IMR-90 (cell line): Measurements from ENCODE around the gene ZNF280C. TPM values are rescaled to one million over a fixed set of nuclear protein-coding genes. Genes with fewer than 3 reads are reported as not detected.
"Not testable (repeated sequence)": the region's sequence is repeated elsewhere in the genome, so short reads cannot be mapped to it uniquely, and the experiment has no call there.

Source experiments
- ATAC-seq: fragments of 200-7000 bp; cut with Tn5 transposase; 2 replicates; pipeline ENCODE4 v1.9.1; 2020; ENCODE audit warnings: low read depth, mild to moderate bottlenecking, moderate library complexity
- BruUV-seq: library from RNA; stranded (reverse); fragments of 400-500 nt; replicated peaks from 2 replicates; lab custom pipeline; 2021; lab: Mats Ljungman, UMichigan
- CTCF ChIA-PET: fragments of 300-600 bp; formaldehyde crosslinking; extraction: SDS; loops from one replicate; lab custom pipeline; 2021; ENCODE audit warnings: antibody characterized with exemption; lab: Yijun Ruan, JAX
- POLR2A ChIA-PET: fragments of 300-600 bp; sonication (Branson Sonifier 250); formaldehyde crosslinking; loops from one replicate; lab custom pipeline; 2022; ENCODE audit warnings: antibody characterized with exemption; ENCODE audit not compliant: unreplicated experiment; lab: Charles Lee
- DNase-seq: peaks from one replicate; pipeline ENCODE4 v3.0.0; 2013
- H2AFZ ChIP-seq: replicated peaks from 2 replicates; pipeline ENCODE3; 2013; ENCODE audit warnings: low read length, mild to moderate bottlenecking; ENCODE audit not compliant: poor library complexity
- H2AK5ac ChIP-seq: 2 replicates; pipeline ENCODE4 v1.6.1; 2013; ENCODE audit warnings: low read depth, low read length, inconsistent platforms
- H2AK9ac ChIP-seq: replicated peaks from 2 replicates; pipeline ENCODE3; 2013; ENCODE audit warnings: mild to moderate bottlenecking, low read depth, low read length, moderate library complexity; ENCODE audit not compliant: poor library complexity
- H2BK120ac ChIP-seq: 2 replicates; pipeline ENCODE4 v1.6.1; 2013; ENCODE audit warnings: low read depth, low read length, inconsistent platforms
- H2BK15ac ChIP-seq: 3 replicates; pipeline ENCODE4 v1.6.1; 2013; ENCODE audit warnings: low read depth, low read length, inconsistent platforms
- H2BK20ac ChIP-seq: 2 replicates; pipeline ENCODE4 v1.6.1; 2013; ENCODE audit warnings: low read depth, mild to moderate bottlenecking, inconsistent platforms, low read length, moderate library complexity
- H2BK5ac ChIP-seq: 2 replicates; pipeline ENCODE4 v1.6.1; 2013; ENCODE audit warnings: mild to moderate bottlenecking, low read depth, low read length, inconsistent platforms; ENCODE audit not compliant: poor library complexity, severe bottlenecking
- H3K14ac ChIP-seq: replicated peaks from 2 replicates; pipeline ENCODE4 v1.6.1; 2013; ENCODE audit warnings: low read depth, low read length, inconsistent platforms
- H3K18ac ChIP-seq: 2 replicates; pipeline ENCODE4 v1.6.1; 2013; ENCODE audit warnings: low read depth, low read length, control low read depth
- H3K23ac ChIP-seq: 2 replicates; pipeline ENCODE4 v1.6.1; 2013; ENCODE audit warnings: low read depth, low read length, inconsistent platforms
- H3K27ac ChIP-seq: 2 replicates; pipeline ENCODE4 v1.5.1; 2013; ENCODE audit warnings: mild to moderate bottlenecking, control low read depth, low read length; ENCODE audit not compliant: insufficient read depth
- H3K27me3 ChIP-seq: 2 replicates; pipeline ENCODE4 v1.6.1; 2013; ENCODE audit warnings: low read length; ENCODE audit not compliant: control insufficient read depth, insufficient read depth
- H3K36me3 ChIP-seq: 2 replicates; pipeline ENCODE4 v1.6.1; 2013; ENCODE audit warnings: low read length, mixed read lengths; ENCODE audit not compliant: control insufficient read depth, insufficient read depth
- H3K4ac ChIP-seq: 2 replicates; pipeline ENCODE4 v1.6.1; 2013; ENCODE audit warnings: low read depth, low read length, inconsistent platforms
- H3K4me1 ChIP-seq: 2 replicates; pipeline ENCODE4 v1.6.1; 2013; ENCODE audit warnings: low read length, mixed read lengths; ENCODE audit not compliant: control insufficient read depth, insufficient read depth
- H3K4me2 ChIP-seq: 2 replicates; pipeline ENCODE4 v1.6.1; 2013; ENCODE audit warnings: low read depth, mild to moderate bottlenecking, control low read depth, low read length, moderate library complexity
- H3K4me3 ChIP-seq: 2 replicates; pipeline ENCODE4 v1.5.1; 2013; ENCODE audit warnings: low read depth, mild to moderate bottlenecking, control low read depth, low read length, moderate library complexity; ENCODE audit not compliant: insufficient read depth
- H3K56ac ChIP-seq: 2 replicates; pipeline ENCODE4 v1.6.1; 2013; ENCODE audit warnings: low read length, inconsistent platforms; ENCODE audit not compliant: insufficient read depth; ENCODE audit errors: extremely low read depth
- H3K79me1 ChIP-seq, 2 experiments: 2 replicates each; pipeline ENCODE4 v1.6.1; 2013; ENCODE audit warnings: low read length in 2 of 2, inconsistent platforms in 1 of 2, low read depth in 1 of 2
- H3K9ac ChIP-seq: 2 replicates; pipeline ENCODE4 v1.6.1; 2013; ENCODE audit warnings: low read depth, low read length, control low read depth
- H3K9me1 ChIP-seq: 2 replicates; pipeline ENCODE4 v1.6.1; 2013; ENCODE audit warnings: low read length, inconsistent platforms; ENCODE audit not compliant: insufficient read depth
- H3K9me3 ChIP-seq: 2 replicates; pipeline ENCODE4 v1.6.1; 2013; ENCODE audit warnings: low read length; ENCODE audit not compliant: control insufficient read depth, insufficient read depth
- H4K20me1 ChIP-seq: 2 replicates; pipeline ENCODE4 v1.6.1; 2013; ENCODE audit warnings: low read length, inconsistent platforms; ENCODE audit not compliant: insufficient read depth
- H4K5ac ChIP-seq: 2 replicates; pipeline ENCODE4 v1.6.1; 2013; ENCODE audit warnings: mild to moderate bottlenecking, low read depth, low read length, control low read depth
- H4K8ac ChIP-seq, 2 experiments: 2 replicates each; pipeline ENCODE4 v1.6.1; 2013; ENCODE audit warnings: low read depth in 2 of 2, low read length in 2 of 2, control low read depth in 1 of 2, inconsistent platforms in 1 of 2
- H4K91ac ChIP-seq: 2 replicates; pipeline ENCODE4 v1.6.1; 2013; ENCODE audit warnings: low read depth, low read length, inconsistent platforms; ENCODE audit not compliant: insufficient read depth
- WGBS, 2 experiments: methylation state at CpG; one replicate each; pipeline versions ENCODE4 v1.1.5 to v1.1.7; 2013; ENCODE audit warnings: missing lambda C conversion rate in 2 of 2; ENCODE audit not compliant: insufficient read length in 1 of 2; ENCODE audit errors: extremely low coverage in 2 of 2; 5-methylcytosine and 5-hydroxymethylcytosine counted together
- dilution Hi-C: fragments of 300-500 bp; cut with HindIII; formaldehyde crosslinking; loops from one replicate; pipeline ENCODE4 v1.14.3; 2018; ENCODE audit warnings: low sequenced_read_pairs; ENCODE audit not compliant: unreplicated experiment
- in situ Hi-C: fragments of 300-500 bp; cut with MboI; formaldehyde crosslinking; loops from 3 replicates; pipeline ENCODE4 v1.14.3; 2019; ENCODE audit warnings: low sequenced_read_pairs, inconsistent platforms, mixed read lengths
- intact Hi-C: fragments of 100-400 bp; cut with micrococcal nuclease; formaldehyde crosslinking; loops from 2 replicates; pipeline ENCODE4 v1.10.0; 2022
- polyA plus RNA-seq, 3 experiments: library from polyadenylated mRNA; depleted of rRNA; stranded (reverse); fragments of >200 nt; gene quantifications; 2 replicates each; pipeline ENCODE4 v1.2.3, GENCODE V29; 2012; ENCODE audit warnings: low replicate concordance in 1 of 3
- total RNA-seq: library from RNA; depleted of rRNA; stranded (reverse); fragments of >200 nt; gene quantifications from 2 replicates; pipeline ENCODE4 v1.2.3, GENCODE V29; 2012

Gene ZNF280C
- total and polyA plus RNA-seq, 2 of the 4 experiments (the other 2 are of a cell fraction) = 3.1 to 4.5 TPM

GRCh38 chrX:130231184-130231583 lies 37.5 kb downstream of the ZNF280C start:
- H3K9me3 ChIP-seq, ATAC-seq, H2AK5ac ChIP-seq, H3K4me3 ChIP-seq, DNase-seq, H2BK120ac ChIP-seq, H3K4ac ChIP-seq, POLR2A ChIA-PET, H2AK9ac ChIP-seq, H3K4me1 ChIP-seq, H3K56ac ChIP-seq, dilution Hi-C loops, H3K27ac ChIP-seq, H2BK20ac ChIP-seq, H3K9ac ChIP-seq, H3K27me3 ChIP-seq, H4K5ac ChIP-seq, H3K36me3 ChIP-seq, H3K23ac ChIP-seq, H3K14ac ChIP-seq, H4K91ac ChIP-seq, H4K8ac ChIP-seq, H2BK15ac ChIP-seq, intact Hi-C loops, BruUV-seq, in situ Hi-C loops, H3K79me1 ChIP-seq, H2AFZ ChIP-seq, H4K20me1 ChIP-seq, H3K9me1 ChIP-seq, H3K18ac ChIP-seq, H2BK5ac ChIP-seq, H3K4me2 ChIP-seq: not testable (repeated sequence)
- no CpG with 5 or more reads among the region's 4 CpGs for WGBS, 2 experiments
- CTCF ChIA-PET = interaction anchor here (1.6 kb wide), 1 partner anchor 14 kb away, joined by 3 read pairs; no protein-coding TSS in a partner anchor
